B cell (primary cell): ENCODE measurements around the gene C2orf92. TPM values are rescaled to one million over a fixed set of nuclear protein-coding genes. Genes with fewer than 3 reads are reported as not detected.

Experiments used
- ATAC-seq: fragments of 200-7000 bp; cut with Tn5 transposase; one replicate; pipeline ENCODE4 v1.10.0; 2021; ENCODE audit warnings: low read depth, mild to moderate bottlenecking, moderate number of reproducible peaks, moderate library complexity
- CTCF ChIA-PET: fragments of 350-600 bp; sonication (Branson Sonifier 250); formaldehyde crosslinking; loops from one replicate; lab custom pipeline; 2021; ENCODE audit warnings: antibody characterized with exemption, inconsistent platforms; lab: Charles Lee
- POLR2A ChIA-PET: fragments of 350-600 bp; sonication (Branson Sonifier 250); formaldehyde crosslinking; loops from one replicate; lab custom pipeline; 2021; ENCODE audit warnings: antibody characterized with exemption; lab: Charles Lee
- DNase-seq: peaks from one replicate; pipeline ENCODE4 v3.0.0; 2013
- H2AFZ ChIP-seq: 2 replicates; pipeline ENCODE4 v1.6.1; 2012; ENCODE audit warnings: mild to moderate bottlenecking, low read depth, low read length; ENCODE audit not compliant: insufficient read depth, poor library complexity, severe bottlenecking
- H3K27ac ChIP-seq, 2 donors: 1 replicate in 1 of 2; 2 replicates in 1 of 2; pipeline ENCODE4 v1.5.1; 2012 to 2013; ENCODE audit warnings: low read length in 2 of 2, mild to moderate bottlenecking in 2 of 2, moderate library complexity in 1 of 2
- H3K27me3 ChIP-seq, 4 experiments: fragments of 200-600 bp in 1 of 4; sonication (generic) in 1 of 4; replicated peaks in 1 of 4; 1 replicate in 2 of 4; 2 replicates in 2 of 4; pipeline versions ENCODE4 v1.6.1 to v1.7.0; 2013 to 2016; ENCODE audit warnings: low read length in 3 of 4, mild to moderate bottlenecking in 2 of 4, mixed read lengths in 1 of 4, moderate library complexity in 1 of 4; ENCODE audit not compliant: insufficient read depth in 4 of 4, control insufficient read depth in 3 of 4; ENCODE audit errors: control extremely low read depth in 1 of 4
- H3K36me3 ChIP-seq, 2 experiments: replicated peaks in 1 of 2; 1 replicate in 1 of 2; 2 replicates in 1 of 2; pipeline versions ENCODE4 v1.6.1 to v1.7.1; 2013; ENCODE audit warnings: low read length in 1 of 2; ENCODE audit not compliant: insufficient read depth in 2 of 2, control insufficient read depth in 1 of 2; ENCODE audit errors: control extremely low read depth in 1 of 2, extremely low read depth in 1 of 2
- H3K4me1 ChIP-seq, 2 donors: fragments of 200-600 bp in 1 of 2; sonication (generic) in 1 of 2; 1 replicate in 1 of 2; 2 replicates in 1 of 2; pipeline versions ENCODE4 v1.5.1 to v1.6.1; 2013 to 2017; ENCODE audit warnings: low read length in 2 of 2; ENCODE audit not compliant: control insufficient read depth in 2 of 2, insufficient read depth in 2 of 2
- H3K4me2 ChIP-seq: replicated peaks from 2 replicates; pipeline ENCODE3; 2012; ENCODE audit warnings: mild to moderate bottlenecking, low read depth, low read length; ENCODE audit not compliant: poor library complexity, severe bottlenecking
- H3K4me3 ChIP-seq, 5 experiments: fragments of 200-600 bp in 1 of 5; sonication (generic) in 1 of 5; 1 replicate in 3 of 5; 2 replicates in 2 of 5; pipeline versions ENCODE4 v1.5.1 to v1.7.0; 2011 to 2016; ENCODE audit warnings: low read length in 4 of 5, mild to moderate bottlenecking in 4 of 5, low read depth in 2 of 5, control low read depth in 1 of 5, moderate library complexity in 1 of 5; ENCODE audit not compliant: insufficient read depth in 1 of 5; ENCODE audit errors: control extremely low read depth in 1 of 5, extremely low read depth in 1 of 5
- H3K79me2 ChIP-seq: fragments of 200-600 bp; sonication (generic); one replicate; pipeline ENCODE4 v1.6.0; 2016; ENCODE audit warnings: low read length; ENCODE audit not compliant: control insufficient read depth, insufficient read depth
- H3K9ac ChIP-seq: fragments of 200-600 bp; sonication (generic); 2 replicates; pipeline ENCODE4 v1.6.1; 2017; ENCODE audit warnings: mild to moderate bottlenecking, low read length, moderate library complexity
- H3K9me3 ChIP-seq, 3 donors: one replicate each; pipeline versions ENCODE4 v1.6.1 to v1.7.1; 2013; ENCODE audit warnings: low read length in 2 of 3; ENCODE audit not compliant: control insufficient read depth in 2 of 3, insufficient read depth in 1 of 3; ENCODE audit errors: control extremely low read depth in 1 of 3
- H4K20me1 ChIP-seq: 2 replicates; pipeline ENCODE4 v1.6.0; 2012; ENCODE audit warnings: mild to moderate bottlenecking, low read length; ENCODE audit not compliant: insufficient read depth, control insufficient read depth, poor library complexity, severe bottlenecking
- H3K27ac Mint-ChIP-seq: one replicate; pipeline ENCODE4 v1.8.0; 2021; ENCODE audit warnings: mixed read lengths
- H3K27me3 Mint-ChIP-seq: one replicate; pipeline ENCODE4 v1.8.0; 2021; ENCODE audit warnings: mixed read lengths
- H3K4me1 Mint-ChIP-seq: one replicate; pipeline ENCODE4 v1.8.0; 2021; ENCODE audit warnings: mixed read lengths
- H3K4me3 Mint-ChIP-seq: one replicate; pipeline ENCODE4 v1.8.0; 2021; ENCODE audit warnings: mixed read lengths
- H3K9me3 Mint-ChIP-seq: one replicate; pipeline ENCODE4 v1.8.0; 2022; ENCODE audit warnings: mixed read lengths; ENCODE audit not compliant: insufficient read depth
- CTCF ChIP-seq: fragments of 200-600 bp; IDR thresholded peaks from one replicate; pipeline ENCODE4 v1.8.0; 2022; ENCODE audit warnings: antibody characterized with exemption, mild to moderate bottlenecking
- EZH2 ChIP-seq: IDR thresholded peaks from 2 replicates; pipeline ENCODE4 v1.6.1; 2012; ENCODE audit warnings: borderline replicate concordance, low read depth, mild to moderate bottlenecking, moderate library complexity, low read length; ENCODE audit not compliant: insufficient read depth, poor library complexity, severe bottlenecking
- WGBS: methylation state at CpG from one replicate; pipeline ENCODE4 v1.1.5; 2013; ENCODE audit warnings: missing lambda C conversion rate; ENCODE audit not compliant: insufficient coverage; 5-methylcytosine and 5-hydroxymethylcytosine counted together
- intact Hi-C: fragments of 100-400 bp; cut with micrococcal nuclease; formaldehyde crosslinking; loops from one replicate; pipeline ENCODE4 v1.10.0; 2022
- polyA plus RNA-seq: library from polyadenylated mRNA; depleted of rRNA; stranded (reverse); fragments of >200 nt; gene quantifications from 2 replicates; pipeline ENCODE4 v1.2.3, GENCODE V29; 2012
- total RNA-seq, 2 donors: library from RNA; stranded (reverse); fragments of 120-200 nt in 1 of 2; gene quantifications; 1 replicate in 1 of 2; 2 replicates in 1 of 2; pipeline versions ENCODE4 v1.2.3 to v1.2.4, GENCODE V29; 2013 to 2022

Gene C2orf92
- total and polyA plus RNA-seq, 2 donors (not counting 1 experiment from before 2014, with no cell fraction given), result 15.3 to 18.9 TPM

GRCh38 chr2:97707362-97708047, 38.0 kb downstream of the C2orf92 start:
- Histone ChIP-seq H3K27me3 (peaks cover 0 to 6% (median 0%) of the 10 kb centered on the region in 4 experiments), H3K36me3 (no peaks in the 10 kb centered on the region), H3K9ac (no peak overlapping the region), H3K9me3 (no peaks in the 10 kb centered on the region), H3K79me2 (no peaks in the 10 kb centered on the region), H3K4me2 (no peak overlapping the region), H4K20me1 (no peaks in the 10 kb centered on the region), H3K27ac (no peak overlapping the region), H2AFZ (no peak overlapping the region), H3K4me3 (no peak overlapping the region), H3K4me1 (peaks cover 0 to 5% of the 10 kb centered on the region in 2 donors)
- ATAC-seq, result no peak
- Mint-ChIP-seq H3K4me1 (peaks cover 3% of the 10 kb centered on the region), H3K4me3 (no peak overlapping the region), H3K27me3 (peaks cover 8% of the 10 kb centered on the region), H3K9me3 (no peaks in the 10 kb centered on the region), H3K27ac (no peak overlapping the region)
- DNase-seq, result no peak
- intact Hi-C loops, result no loop called here
- TF ChIP-seq CTCF (no peak), EZH2 (no peak)
- 83% methylated on average over 10 of the region's 11 CpGs for WGBS
- CTCF ChIA-PET, result interaction anchor here (1.3 to 7.6 kb wide), 3 partner anchors 9 to 41 kb away, joined by 3 to 55 read pairs (median 7); no protein-coding TSS in a partner anchor
- POLR2A ChIA-PET, result no interaction called here

GRCh38 chr2:97708048-97708380, 38.5 kb downstream of the C2orf92 start:
- Histone ChIP-seq H3K9ac (no peak overlapping the region), H3K36me3 (no peaks in the 10 kb centered on the region), H3K9me3 (no peaks in the 10 kb centered on the region), H3K27me3 (peaks cover 0 to 6% (median 0%) of the 10 kb centered on the region in 4 experiments), H3K27ac (no peak overlapping the region), H2AFZ (no peak overlapping the region), H3K4me1 (peaks cover 2 to 7% of the 10 kb centered on the region in 2 donors), H3K4me2 (no peak overlapping the region), H3K79me2 (no peaks in the 10 kb centered on the region), H4K20me1 (no peaks in the 10 kb centered on the region), H3K4me3 (no peak overlapping the region)
- Mint-ChIP-seq H3K27ac (no peak overlapping the region), H3K4me1 (peaks cover 3% of the 10 kb centered on the region), H3K27me3 (peaks cover 8% of the 10 kb centered on the region), H3K9me3 (no peaks in the 10 kb centered on the region), H3K4me3 (no peak overlapping the region)
- ATAC-seq, result no peak
- TF ChIP-seq EZH2 (no peak), CTCF (no peak)
- ChIA-PET CTCF (interaction anchor here (1.3 to 7.6 kb wide), 2 partner anchors 10 to 16 kb away, joined by 3 to 55 read pairs; no protein-coding TSS in a partner anchor), POLR2A (no interaction called here)
- WGBS, result 4% methylated on average over 4 of the region's 4 CpGs
- intact Hi-C loops, result no loop called here
- DNase-seq, result no peak
